Karpas-422 (cell line): Measurements from ENCODE around the gene VPS8. TPM values are rescaled to one million over a fixed set of nuclear protein-coding genes. Genes with fewer than 3 reads are reported as not detected.

Source experiments
- DNase-seq: peaks from one replicate; pipeline ENCODE4 v3.0.0-alpha.2; 2015
- H2AFZ ChIP-seq: fragments of 200-600 bp; sonication (generic); 2 replicates; pipeline ENCODE4 v1.6.1; 2014; ENCODE audit warnings: antibody characterized with exemption, low read length, mixed read lengths
- H3K27ac ChIP-seq: fragments of 200-600 bp; sonication (generic); 2 replicates; pipeline ENCODE4 v1.5.1; 2014; ENCODE audit warnings: mild to moderate bottlenecking, low read length, moderate library complexity
- H3K27me3 ChIP-seq: fragments of 200-600 bp; sonication (generic); 2 replicates; pipeline ENCODE4 v1.6.1; 2014; ENCODE audit warnings: low read length, mixed read lengths
- H3K36me3 ChIP-seq: fragments of 200-600 bp; sonication (generic); 2 replicates; pipeline ENCODE4 v1.6.1; 2014; ENCODE audit warnings: low read length, mixed read lengths; ENCODE audit not compliant: insufficient read depth
- H3K4me1 ChIP-seq: fragments of 200-600 bp; sonication (generic); 2 replicates; pipeline ENCODE4 v1.6.1; 2014; ENCODE audit warnings: mild to moderate bottlenecking, low read length, mixed read lengths
- H3K4me2 ChIP-seq: fragments of 200-600 bp; sonication (generic); 2 replicates; pipeline ENCODE4 v1.6.1; 2014; ENCODE audit warnings: low read length, low read depth, mild to moderate bottlenecking; ENCODE audit not compliant: poor library complexity, severe bottlenecking
- H3K4me3 ChIP-seq: fragments of 200-600 bp; sonication (generic); 2 replicates; pipeline ENCODE4 v1.5.1; 2014; ENCODE audit warnings: mild to moderate bottlenecking, antibody characterized with exemption, low read length, mixed read lengths
- H3K79me2 ChIP-seq: fragments of 200-600 bp; sonication (generic); 2 replicates; pipeline ENCODE4 v1.6.1; 2014; ENCODE audit warnings: mild to moderate bottlenecking, low read length, mixed read lengths
- H3K9ac ChIP-seq: fragments of 200-600 bp; sonication (generic); 2 replicates; pipeline ENCODE4 v1.6.0; 2014; ENCODE audit warnings: low read length
- H3K9me2 ChIP-seq: fragments of 200-600 bp; sonication (generic), shearing (Covaris generic); replicated peaks from 2 replicates; pipeline ENCODE4 v1.6.0; 2014; ENCODE audit warnings: mild to moderate bottlenecking, low read length, moderate library complexity; ENCODE audit not compliant: insufficient read depth
- H3K9me3 ChIP-seq: fragments of 300-700, 200-600 bp; sonication (generic); 2 replicates; pipeline ENCODE4 v1.6.1; 2014; ENCODE audit warnings: low read length, mixed read lengths
- H4K20me1 ChIP-seq: fragments of 200-600 bp; sonication (generic); 2 replicates; pipeline ENCODE4 v1.6.1; 2014; ENCODE audit warnings: mild to moderate bottlenecking, antibody characterized with exemption, low read length, low read depth; ENCODE audit not compliant: insufficient read depth
- total RNA-seq: library from RNA; depleted of rRNA; stranded (reverse); fragments of >200 nt; shearing (Covaris generic); gene quantifications from 2 replicates; pipeline ENCODE4 v1.2.3, GENCODE V29; 2014; ENCODE audit warnings: low replicate concordance

Gene VPS8
- total RNA-seq, 1 experiment from 2014 or later: 168 TPM

GRCh38 chr3:185082829-185083228 lies 270.9 kb downstream of the VPS8 start:
- no peak overlapping the region for H3K4me2 ChIP-seq
- H3K9me3 ChIP-seq: no peaks in the 10 kb centered on the region
- no peaks in the 10 kb centered on the region for H3K27me3 ChIP-seq
- H3K79me2 ChIP-seq: no peaks in the 10 kb centered on the region
- no peaks in the 10 kb centered on the region for H3K9me2 ChIP-seq
- no peaks in the 10 kb centered on the region for H3K4me1 ChIP-seq
- no peak for DNase-seq
- no peaks in the 10 kb centered on the region for H4K20me1 ChIP-seq
- H3K27ac ChIP-seq: no peak overlapping the region
- H3K9ac ChIP-seq: no peak overlapping the region
- H2AFZ ChIP-seq: no peak overlapping the region
- H3K36me3 ChIP-seq: no peaks in the 10 kb centered on the region
- H3K4me3 ChIP-seq: no peak overlapping the region

GRCh38 chr3:185084402-185084801 lies 272.4 kb downstream of the VPS8 start:
- Histone ChIP-seq H4K20me1 (no peaks in the 10 kb centered on the region), H3K79me2 (no peaks in the 10 kb centered on the region), H3K9ac (no peak overlapping the region), H3K9me3 (no peaks in the 10 kb centered on the region), H3K4me1 (no peaks in the 10 kb centered on the region), H2AFZ (no peak overlapping the region), H3K27me3 (no peaks in the 10 kb centered on the region), H3K4me2 (no peak overlapping the region), H3K27ac (no peak overlapping the region), H3K9me2 (no peaks in the 10 kb centered on the region), H3K4me3 (no peak overlapping the region), H3K36me3 (no peaks in the 10 kb centered on the region)
- no peak for DNase-seq

- no peak overlapping the region for H3K9ac ChIP-seq
- no peaks in the 10 kb centered on the region for H3K36me3 ChIP-seq
- no peak overlapping the region for H3K27ac ChIP-seq
- no peak overlapping the region for H2AFZ ChIP-seq
- no peak overlapping the region for H3K4me2 ChIP-seq
- DNase-seq: no peak
- H4K20me1 ChIP-seq: no peaks in the 10 kb centered on the region
- H3K79me2 ChIP-seq: no peaks in the 10 kb centered on the region
- no peak overlapping the region for H3K4me3 ChIP-seq
- H3K27me3 ChIP-seq: no peaks in the 10 kb centered on the region
- no peaks in the 10 kb centered on the region for H3K9me2 ChIP-seq
- no peaks in the 10 kb centered on the region for H3K9me3 ChIP-seq
- no peaks in the 10 kb centered on the region for H3K4me1 ChIP-seq
Observed at GRCh38 chr3:185084901-185085300, 272.9 kb downstream of the VPS8 start.

GRCh38 chr3:185087419-185087818 lies 275.5 kb downstream of the VPS8 start:
- H3K4me2 ChIP-seq: no peak overlapping the region
- H3K4me3 ChIP-seq: no peak overlapping the region
- H3K79me2 ChIP-seq: no peaks in the 10 kb centered on the region
- no peaks in the 10 kb centered on the region for H4K20me1 ChIP-seq
- no peaks in the 10 kb centered on the region for H3K27me3 ChIP-seq
- H3K9me3 ChIP-seq: no peaks in the 10 kb centered on the region
- H3K9me2 ChIP-seq: no peaks in the 10 kb centered on the region
- H3K27ac ChIP-seq: no peak overlapping the region
- H3K4me1 ChIP-seq: no peaks in the 10 kb centered on the region
- H3K36me3 ChIP-seq: no peaks in the 10 kb centered on the region
- no peak for DNase-seq
- H2AFZ ChIP-seq: no peak overlapping the region
- H3K9ac ChIP-seq: no peak overlapping the region

- Histone ChIP-seq H3K27ac (no peak overlapping the region), H2AFZ (no peak overlapping the region), H3K27me3 (no peaks in the 10 kb centered on the region), H3K4me3 (no peak overlapping the region), H3K9ac (no peak overlapping the region), H3K36me3 (no peaks in the 10 kb centered on the region), H4K20me1 (no peaks in the 10 kb centered on the region), H3K4me1 (no peaks in the 10 kb centered on the region), H3K9me3 (no peaks in the 10 kb centered on the region), H3K79me2 (no peaks in the 10 kb centered on the region), H3K4me2 (no peak overlapping the region), H3K9me2 (no peaks in the 10 kb centered on the region)
- DNase-seq: no peak
Observed at GRCh38 chr3:185089343-185089742, 277.4 kb downstream of the VPS8 start.

- DNase-seq: no peak
- H3K27ac ChIP-seq: no peak overlapping the region
- H3K4me3 ChIP-seq: no peak overlapping the region
- no peaks in the 10 kb centered on the region for H3K4me1 ChIP-seq
- H3K36me3 ChIP-seq: no peaks in the 10 kb centered on the region
- H3K9ac ChIP-seq: no peak overlapping the region
- H2AFZ ChIP-seq: no peak overlapping the region
- no peaks in the 10 kb centered on the region for H3K9me3 ChIP-seq
- no peaks in the 10 kb centered on the region for H3K9me2 ChIP-seq
- H3K4me2 ChIP-seq: no peak overlapping the region
- no peaks in the 10 kb centered on the region for H3K27me3 ChIP-seq
- no peaks in the 10 kb centered on the region for H4K20me1 ChIP-seq
- H3K79me2 ChIP-seq: no peaks in the 10 kb centered on the region
Observed at GRCh38 chr3:185089751-185090150, 277.8 kb downstream of the VPS8 start.

- H3K36me3 ChIP-seq: no peaks in the 10 kb centered on the region
- no peaks in the 10 kb centered on the region for H3K9me3 ChIP-seq
- H3K27ac ChIP-seq: no peak overlapping the region
- H4K20me1 ChIP-seq: no peaks in the 10 kb centered on the region
- H2AFZ ChIP-seq: no peak overlapping the region
- no peak for DNase-seq
- H3K27me3 ChIP-seq: no peaks in the 10 kb centered on the region
- H3K79me2 ChIP-seq: no peaks in the 10 kb centered on the region
- no peak overlapping the region for H3K4me2 ChIP-seq
- H3K4me3 ChIP-seq: no peak overlapping the region
- no peak overlapping the region for H3K9ac ChIP-seq
- no peaks in the 10 kb centered on the region for H3K9me2 ChIP-seq
- no peaks in the 10 kb centered on the region for H3K4me1 ChIP-seq
Observed at GRCh38 chr3:185090811-185091210, 278.8 kb downstream of the VPS8 start.

- Histone ChIP-seq H3K79me2 (no peaks in the 10 kb centered on the region), H3K4me1 (no peaks in the 10 kb centered on the region), H3K27me3 (no peaks in the 10 kb centered on the region), H3K9me3 (no peaks in the 10 kb centered on the region), H4K20me1 (no peaks in the 10 kb centered on the region), H3K9ac (no peak overlapping the region), H3K27ac (no peak overlapping the region), H3K4me2 (no peak overlapping the region), H3K9me2 (no peaks in the 10 kb centered on the region), H3K36me3 (no peaks in the 10 kb centered on the region), H2AFZ (no peak overlapping the region), H3K4me3 (no peak overlapping the region)
- DNase-seq: no peak
Observed at GRCh38 chr3:185093116-185093515, 281.1 kb downstream of the VPS8 start.

- Histone ChIP-seq H3K4me1 (no peaks in the 10 kb centered on the region), H3K9ac (no peak overlapping the region)
- no peak for DNase-seq
Observed at GRCh38 chr3:185094697-185095096, 282.7 kb downstream of the VPS8 start.

More at GRCh38 chr3:185094697-185095096, 282.7 kb downstream of the VPS8 start:
- no peaks in the 10 kb centered on the region for H3K79me2 ChIP-seq
- no peak overlapping the region for H3K4me2 ChIP-seq
- H3K27me3 ChIP-seq: no peaks in the 10 kb centered on the region
- H3K4me3 ChIP-seq: no peak overlapping the region
- no peaks in the 10 kb centered on the region for H4K20me1 ChIP-seq
- no peak overlapping the region for H3K27ac ChIP-seq
- no peaks in the 10 kb centered on the region for H3K9me3 ChIP-seq
- no peaks in the 10 kb centered on the region for H3K36me3 ChIP-seq
- H2AFZ ChIP-seq: no peak overlapping the region
- H3K9me2 ChIP-seq: no peaks in the 10 kb centered on the region
